Measurements from ENCODE around the gene ABCA1. TPM values are rescaled to one million over a fixed set of nuclear protein-coding genes. Genes with fewer than 3 reads are reported as not detected.
"Not testable (repeated sequence)": the region's sequence is repeated elsewhere in the genome, so short reads cannot be mapped to it uniquely, and the experiment has no call there.

The ABCA1 gene
- total and polyA plus RNA-seq, 12 donors: 1.3 to 35.0 (median 11.3) TPM

DNA sequence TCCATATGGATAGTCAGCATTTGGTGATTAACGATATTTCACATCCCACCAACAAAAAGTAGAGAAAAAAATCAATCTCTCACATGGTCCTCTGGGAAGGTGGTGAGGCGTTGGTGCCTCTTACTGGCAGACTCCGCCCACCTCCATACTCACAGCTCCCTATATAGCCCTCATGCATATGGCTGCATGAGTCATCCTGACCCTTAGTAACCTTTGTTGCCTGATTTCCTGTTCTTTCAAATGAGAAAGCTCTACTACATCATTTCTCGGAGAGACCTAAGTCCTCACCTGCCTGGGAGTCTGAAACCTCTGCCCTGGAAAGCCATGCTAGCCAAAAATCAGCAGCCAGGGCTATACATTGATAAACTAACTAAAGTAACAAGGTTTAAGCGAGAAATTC is 33.3 kb upstream of the ABCA1 start:
- peaks cover 0 to 16% (median 0%) of the 10 kb centered on the region in 9 donors for H3K4me1 ChIP-seq
- no peak for ATAC-seq
- no peak overlapping the region for H3K4me3 ChIP-seq
- 66 to 75% methylated on average over 5 of the region's 5 CpGs for WGBS, 2 donors
- no peaks in the 10 kb centered on the region for H3K36me3 ChIP-seq
- intact Hi-C loops (cut with DNase I): loop anchor here in 2 of 10 donors (10.0 kb wide), 1 partner anchor 194 kb away; no protein-coding TSS in a partner anchor
- no peak overlapping the region for H3K27ac ChIP-seq
- TF ChIP-seq, protein P1, sequence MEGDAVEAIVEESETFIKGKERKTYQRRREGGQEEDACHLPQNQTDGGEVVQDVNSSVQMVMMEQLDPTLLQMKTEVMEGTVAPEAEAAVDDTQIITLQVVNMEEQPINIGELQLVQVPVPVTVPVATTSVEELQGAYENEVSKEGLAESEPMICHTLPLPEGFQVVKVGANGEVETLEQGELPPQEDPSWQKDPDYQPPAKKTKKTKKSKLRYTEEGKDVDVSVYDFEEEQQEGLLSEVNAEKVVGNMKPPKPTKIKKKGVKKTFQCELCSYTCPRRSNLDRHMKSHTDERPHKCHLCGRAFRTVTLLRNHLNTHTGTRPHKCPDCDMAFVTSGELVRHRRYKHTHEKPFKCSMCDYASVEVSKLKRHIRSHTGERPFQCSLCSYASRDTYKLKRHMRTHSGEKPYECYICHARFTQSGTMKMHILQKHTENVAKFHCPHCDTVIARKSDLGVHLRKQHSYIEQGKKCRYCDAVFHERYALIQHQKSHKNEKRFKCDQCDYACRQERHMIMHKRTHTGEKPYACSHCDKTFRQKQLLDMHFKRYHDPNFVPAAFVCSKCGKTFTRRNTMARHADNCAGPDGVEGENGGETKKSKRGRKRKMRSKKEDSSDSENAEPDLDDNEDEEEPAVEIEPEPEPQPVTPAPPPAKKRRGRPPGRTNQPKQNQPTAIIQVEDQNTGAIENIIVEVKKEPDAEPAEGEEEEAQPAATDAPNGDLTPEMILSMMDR (IDR thresholded peaks at IDR 0.05): no peak
- peaks cover 0 to 7% (median 0%) of the 10 kb centered on the region in 7 donors for H3K27me3 ChIP-seq
- DNase-seq: no peak
- H3K9me3 ChIP-seq: no peaks in the 10 kb centered on the region

DNA sequence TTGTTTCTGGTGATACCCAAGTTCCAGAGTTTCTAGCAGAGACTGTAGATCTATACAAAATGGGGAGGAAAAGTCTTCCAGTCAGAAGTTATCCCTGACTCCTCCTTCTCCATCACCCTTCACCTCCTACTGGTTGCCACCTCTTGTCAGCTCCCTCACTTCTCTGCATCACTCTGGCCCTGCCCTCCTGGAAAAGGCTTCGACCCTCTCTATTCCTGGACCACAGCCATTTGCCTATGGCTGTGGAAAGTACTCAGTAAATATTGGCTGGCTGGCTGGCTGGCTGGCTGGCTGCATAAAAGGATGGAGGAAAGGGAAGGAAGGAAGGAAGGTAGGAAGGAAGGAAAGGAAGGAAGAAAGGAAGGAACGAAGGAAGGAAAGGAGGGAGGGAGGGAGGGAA is 32.7 kb upstream of the ABCA1 start:
- no peak overlapping the region for H3K27ac ChIP-seq
- WGBS, 2 donors: 41 to 44% methylated on average over 2 of the region's 2 CpGs
- DNase-seq: no peak
- peaks cover 0 to 7% (median 0%) of the 10 kb centered on the region in 7 donors for H3K27me3 ChIP-seq
- no peak for ATAC-seq
- peaks cover 0 to 16% (median 0%) of the 10 kb centered on the region in 9 donors for H3K4me1 ChIP-seq
- intact Hi-C loops (cut with DNase I): loop anchor here in 2 of 10 donors (10.0 kb wide), 1 partner anchor 194 kb away; no protein-coding TSS in a partner anchor
- TF ChIP-seq, protein P1 (IDR thresholded peaks at IDR 0.05): no peak
- no peaks in the 10 kb centered on the region for H3K9me3 ChIP-seq
- no peak overlapping the region for H3K4me3 ChIP-seq
- H3K36me3 ChIP-seq: no peaks in the 10 kb centered on the region

DNA sequence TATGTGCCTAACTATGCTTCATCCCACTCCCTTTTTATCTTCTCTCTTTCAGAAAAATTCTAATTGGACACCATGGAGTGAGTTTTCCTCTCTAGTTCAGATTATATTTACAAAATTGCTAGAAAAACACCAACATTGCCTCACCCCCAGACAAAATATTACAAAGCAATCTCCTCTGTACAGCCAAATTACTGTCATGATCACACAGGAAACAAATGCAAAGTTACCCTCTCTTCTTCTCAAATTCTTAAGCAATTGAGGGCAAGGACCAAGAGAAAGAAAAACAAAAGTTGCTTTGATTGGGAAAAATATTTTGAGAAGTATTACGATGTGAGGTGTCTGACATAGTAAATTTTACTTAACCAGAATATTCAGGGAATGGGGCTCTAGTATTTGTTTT is 30.8 kb upstream of the ABCA1 start:
- whole genome bisulfite sequencing, 2 donors: 36 to 64% methylated on average over 1 of the region's 1 CpG
- ATAC-seq: no peak
- H3K36me3 ChIP-seq: no peaks in the 10 kb centered on the region
- no peak for DNase-seq
- H3K27ac ChIP-seq: no peak overlapping the region
- intact Hi-C loops (cut with DNase I): no loop called here
- H3K27me3 ChIP-seq: peaks cover 0 to 7% (median 0%) of the 10 kb centered on the region in 7 donors
- TF ChIP-seq, protein P1 (IDR thresholded peaks at IDR 0.05): no peak
- no peaks in the 10 kb centered on the region for H3K9me3 ChIP-seq
- no peak overlapping the region for H3K4me3 ChIP-seq
- peaks cover 0 to 15% (median 0%) of the 10 kb centered on the region in 9 donors for H3K4me1 ChIP-seq

DNA sequence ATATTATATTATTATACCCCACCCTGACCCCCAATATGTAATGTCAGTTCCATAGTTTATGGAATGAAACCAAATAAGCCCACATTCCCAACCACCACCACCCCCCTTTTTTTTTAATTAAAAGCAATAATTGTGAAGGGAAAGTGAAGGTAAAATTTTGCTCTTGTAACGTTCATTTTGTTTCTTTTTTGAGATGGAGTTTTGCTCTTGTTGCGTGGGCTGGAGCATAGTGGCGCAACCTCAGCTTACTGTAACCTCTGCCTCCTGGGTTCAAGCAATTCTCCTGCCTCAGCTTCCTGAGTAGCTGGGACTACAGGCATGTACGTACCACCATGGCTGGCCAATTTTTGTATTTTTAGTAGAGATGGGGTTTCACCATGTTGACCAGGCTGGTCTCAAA is 30.1 kb upstream of the ABCA1 start:
- ATAC-seq; H3K4me1 ChIP-seq; H3K9me3 ChIP-seq; intact Hi-C loops (cut with DNase I); H3K27me3 ChIP-seq; H3K4me3 ChIP-seq; DNase-seq; H3K36me3 ChIP-seq; H3K27ac ChIP-seq: not testable (repeated sequence)
- 80 to 87% methylated on average over 4 of the region's 4 CpGs for WGBS, 2 donors

DNA sequence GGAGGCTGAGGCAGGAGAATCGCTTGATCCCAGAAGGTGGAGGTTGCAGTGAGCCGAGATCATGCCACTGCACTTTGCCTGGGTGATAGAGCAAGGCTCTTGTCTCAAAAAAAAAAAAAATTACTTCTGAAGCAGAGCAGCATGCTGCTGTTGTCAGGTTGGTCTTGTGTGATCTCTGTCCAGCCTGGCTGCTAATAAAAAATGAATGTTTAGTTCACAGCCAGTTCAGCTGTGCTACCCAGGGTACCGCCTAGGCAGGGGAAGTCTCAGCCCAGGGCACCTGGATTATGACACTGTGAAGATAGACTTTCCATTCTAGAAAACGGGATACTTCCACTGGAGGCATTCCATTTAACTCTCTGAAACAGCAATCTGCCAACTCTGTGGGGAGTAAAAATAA is 23.5 kb upstream of the ABCA1 start:
- H3K27me3 ChIP-seq: no peaks in the 10 kb centered on the region
- WGBS, 2 donors: 80 to 88% methylated on average over 4 of the region's 4 CpGs
- TF ChIP-seq, protein P1 (IDR thresholded peaks at IDR 0.05): no peak
- no peak for DNase-seq
- H3K36me3 ChIP-seq: no peaks in the 10 kb centered on the region
- H3K4me3 ChIP-seq: no peak overlapping the region
- H3K27ac ChIP-seq: no peak overlapping the region
- intact Hi-C loops (cut with DNase I): no loop called here
- no peaks in the 10 kb centered on the region for H3K9me3 ChIP-seq
- no peak for ATAC-seq
- H3K4me1 ChIP-seq: no peaks in the 10 kb centered on the region
